Measurements from ENCODE around the gene CXCL17. TPM values are rescaled to one million over a fixed set of nuclear protein-coding genes. Genes with fewer than 3 reads are reported as not detected.
A peak's percentile ranks its signal among the peaks of the same experiment; 100 is the strongest.

CXCL17 gene
- total RNA-seq, 2 experiments from 2014 or later, result not detected

GRCh38 chr19:42431486-42431885 lies 11.3 kb downstream of the CXCL17 start:
- CTCF ChIA-PET, result interaction anchor here (0.6 to 1.5 kb wide), 3 partner anchors 9 to 110 kb away, joined by 3 to 5 read pairs (median 3); no protein-coding TSS in a partner anchor
- no peak for DNase-seq
- H3K27me3 Mint-ChIP-seq, result peaks cover 3% of the 10 kb centered on the region
- H3K4me3 Mint-ChIP-seq, result no peak overlapping the region
- POLR2A ChIA-PET, result no interaction called here
- H3K36me3 Mint-ChIP-seq (ENCODE audit: low read depth), result no peaks in the 10 kb centered on the region
- no peaks in the 10 kb centered on the region for H3K9me3 Mint-ChIP-seq
- H3K4me1 Mint-ChIP-seq, result peaks cover 4% of the 10 kb centered on the region
- H3K27ac Mint-ChIP-seq, result no peak overlapping the region

- H3K36me3 Mint-ChIP-seq (ENCODE audit: low read depth), result no peaks in the 10 kb centered on the region
- H3K4me3 Mint-ChIP-seq, result no peak overlapping the region
- CTCF ChIA-PET, result interaction anchor here (0.7 to 1.4 kb wide), 2 partner anchors 10 to 696 kb away, joined by 3 to 5 read pairs; no protein-coding TSS in a partner anchor
- POLR2A ChIA-PET, result no interaction called here
- no peak overlapping the region for H3K27ac Mint-ChIP-seq
- no peak for DNase-seq
- peaks cover 9% of the 10 kb centered on the region for H3K4me1 Mint-ChIP-seq
- H3K27me3 Mint-ChIP-seq, result peaks cover 3% of the 10 kb centered on the region
- H3K9me3 Mint-ChIP-seq, result no peaks in the 10 kb centered on the region
Observed at GRCh38 chr19:42428676-42429075, 14.1 kb downstream of the CXCL17 start.

- H3K27ac Mint-ChIP-seq, result no peak within 1 kb of the TSS
- peaks cover 3% of the 10 kb centered on the region for H3K27me3 Mint-ChIP-seq
- H3K4me3 Mint-ChIP-seq, result no peak within 1 kb of the TSS
- peaks cover 13% of the 10 kb centered on the region for H3K4me1 Mint-ChIP-seq
- ChIA-PET POLR2A (no interaction called here), CTCF (interaction anchor here (2.2 kb wide), 1 partner anchor 13 kb away, joined by 6 read pairs; no protein-coding TSS in a partner anchor)
- no peaks in the 10 kb centered on the region for H3K36me3 Mint-ChIP-seq (ENCODE audit: low read depth)
- H3K9me3 Mint-ChIP-seq, result no peaks in the 10 kb centered on the region
- DNase-seq, result no peak
Observed at GRCh38 chr19:42427313-42427712, 15.4 kb downstream of the CXCL17 start, which contains the start of gene LIPE. Gene LIPE, minus strand, starts transcription at chr19:42427388. Its CDS starts 239 bp downstream, at chr19:42427149.

- no peak overlapping the region for H3K4me3 Mint-ChIP-seq
- H3K4me1 Mint-ChIP-seq, result peaks cover 20% of the 10 kb centered on the region
- DNase-seq, result no peak
- ChIA-PET POLR2A (no interaction called here), CTCF (interaction anchor here (2.2 to 3.9 kb wide), 2 partner anchors 11 to 14 kb away, joined by 6 to 25 read pairs; no protein-coding TSS in a partner anchor)
- peaks cover 3% of the 10 kb centered on the region for H3K27me3 Mint-ChIP-seq
- H3K36me3 Mint-ChIP-seq (ENCODE audit: low read depth), result no peaks in the 10 kb centered on the region
- H3K9me3 Mint-ChIP-seq, result no peaks in the 10 kb centered on the region
- no peak overlapping the region for H3K27ac Mint-ChIP-seq
Observed at GRCh38 chr19:42426643-42427042, 16.1 kb downstream of the CXCL17 start.

GRCh38 chr19:42424712-42425131 lies 18.0 kb downstream of the CXCL17 start:
- Mint-ChIP-seq H3K9me3 (no peaks in the 10 kb centered on the region), H3K36me3 (ENCODE audit: low read depth) (peaks cover 6% of the 10 kb centered on the region), H3K27ac (no peak overlapping the region), H3K27me3 (no peaks in the 10 kb centered on the region), H3K4me1 (peaks cover 39% of the 10 kb centered on the region), H3K4me3 (peak overlapping the region; percentile 95)
- CTCF ChIA-PET, result interaction anchor here (2.2 to 3.9 kb wide), 2 partner anchors 10 to 13 kb away, joined by 9 to 25 read pairs; no protein-coding TSS in a partner anchor
- POLR2A ChIA-PET, result no interaction called here
- no peak for DNase-seq

GRCh38 chr19:42424345-42424707 lies 18.4 kb downstream of the CXCL17 start:
- peaks cover 40% of the 10 kb centered on the region for H3K4me1 Mint-ChIP-seq
- ChIA-PET POLR2A (interaction anchor here (1.2 kb wide), 1 partner anchor 9 kb away, joined by 3 read pairs; no protein-coding TSS in a partner anchor), CTCF (interaction anchor here (2.2 to 3.9 kb wide), 2 partner anchors 10 to 14 kb away, joined by 9 to 25 read pairs; no protein-coding TSS in a partner anchor)
- H3K36me3 Mint-ChIP-seq (ENCODE audit: low read depth), result peaks cover 6% of the 10 kb centered on the region
- no peaks in the 10 kb centered on the region for H3K27me3 Mint-ChIP-seq
- DNase-seq, result no peak
- peak overlapping the region; percentile 95 for H3K4me3 Mint-ChIP-seq
- H3K27ac Mint-ChIP-seq, result no peak overlapping the region
- no peaks in the 10 kb centered on the region for H3K9me3 Mint-ChIP-seq

GRCh38 chr19:42423462-42424344 lies 19.0 kb downstream of the CXCL17 start:
- Mint-ChIP-seq H3K9me3 (no peaks in the 10 kb centered on the region), H3K27ac (peak overlapping the region; percentile 90), H3K4me1 (peaks cover 43% of the 10 kb centered on the region), H3K27me3 (no peaks in the 10 kb centered on the region), H3K4me3 (peak overlapping the region; percentile 95), H3K36me3 (ENCODE audit: low read depth) (peaks cover 7% of the 10 kb centered on the region)
- DNase-seq, result peak; percentile 95
- POLR2A ChIA-PET, result interaction anchor here (0.6 to 1.5 kb wide), 3 partner anchors 9 to 17 kb away, joined by 3 read pairs; no protein-coding TSS in a partner anchor
- CTCF ChIA-PET, result interaction anchor here (0.7 to 3.9 kb wide), 5 partner anchors 11 to 1170 kb away, joined by 3 to 25 read pairs (median 5); no protein-coding TSS in a partner anchor

GRCh38 chr19:42422901-42423461 lies 19.8 kb downstream of the CXCL17 start:
- peak; percentile 57 for DNase-seq
- POLR2A ChIA-PET, result interaction anchor here (0.6 to 1.5 kb wide), 3 partner anchors 10 to 17 kb away, joined by 3 read pairs; no protein-coding TSS in a partner anchor
- Mint-ChIP-seq H3K36me3 (ENCODE audit: low read depth) (peaks cover 10% of the 10 kb centered on the region), H3K27me3 (no peaks in the 10 kb centered on the region), H3K9me3 (no peaks in the 10 kb centered on the region), H3K27ac (peak overlapping the region; percentile 90), H3K4me1 (peaks cover 45% of the 10 kb centered on the region), H3K4me3 (peak overlapping the region; percentile 95)
- CTCF ChIA-PET, result interaction anchor here (0.7 to 3.9 kb wide), 4 partner anchors 11 to 1171 kb away, joined by 3 to 25 read pairs (median 7); no protein-coding TSS in a partner anchor

- peaks cover 10% of the 10 kb centered on the region for H3K36me3 Mint-ChIP-seq (ENCODE audit: low read depth)
- no peaks in the 10 kb centered on the region for H3K27me3 Mint-ChIP-seq
- DNase-seq, result no peak
- H3K4me3 Mint-ChIP-seq, result peak overlapping the region; percentile 95
- POLR2A ChIA-PET, result interaction anchor here (1.5 kb wide), 1 partner anchor 15 kb away, joined by 3 read pairs; no protein-coding TSS in a partner anchor
- H3K9me3 Mint-ChIP-seq, result no peaks in the 10 kb centered on the region
- peak overlapping the region; percentile 90 for H3K27ac Mint-ChIP-seq
- H3K4me1 Mint-ChIP-seq, result peaks cover 45% of the 10 kb centered on the region
- CTCF ChIA-PET, result no interaction called here
Observed at GRCh38 chr19:42422092-42422900, 20.4 kb downstream of the CXCL17 start.

GRCh38 chr19:42421591-42422031 lies 21.1 kb downstream of the CXCL17 start:
- Mint-ChIP-seq H3K27ac (no peak overlapping the region), H3K27me3 (no peaks in the 10 kb centered on the region), H3K4me1 (peaks cover 45% of the 10 kb centered on the region), H3K36me3 (ENCODE audit: low read depth) (peaks cover 10% of the 10 kb centered on the region), H3K4me3 (peak overlapping the region; percentile 95), H3K9me3 (no peaks in the 10 kb centered on the region)
- CTCF ChIA-PET, result interaction anchor here (2.0 to 2.7 kb wide), 4 partner anchors 12 to 21 kb away, joined by 6 to 13 read pairs (median 12); no protein-coding TSS in a partner anchor
- POLR2A ChIA-PET, result no interaction called here
- DNase-seq, result no peak

GRCh38 chr19:42421101-42421500 lies 21.6 kb downstream of the CXCL17 start:
- peaks cover 45% of the 10 kb centered on the region for H3K4me1 Mint-ChIP-seq
- CTCF ChIA-PET, result interaction anchor here (1.0 to 2.7 kb wide), 9 partner anchors 11 to 45 kb away, joined by 3 to 13 read pairs (median 6); no protein-coding TSS in a partner anchor
- peak overlapping the region; percentile 95 for H3K4me3 Mint-ChIP-seq
- no peaks in the 10 kb centered on the region for H3K27me3 Mint-ChIP-seq
- H3K27ac Mint-ChIP-seq, result peak overlapping the region; percentile 44
- no peak for DNase-seq
- H3K36me3 Mint-ChIP-seq (ENCODE audit: low read depth), result peaks cover 10% of the 10 kb centered on the region
- H3K9me3 Mint-ChIP-seq, result no peaks in the 10 kb centered on the region
- POLR2A ChIA-PET, result no interaction called here
